HFF-Myc (cell line): ENCODE data around the gene UCN3.

ENCODE experiments used
- DNase-seq: peaks from one replicate; pipeline ENCODE4 v3.0.0-alpha.2; 2011; ENCODE audit warnings: low read depth; ENCODE audit errors: extremely low read depth
- H3K4me3 ChIP-seq: replicated peaks from 2 replicates; pipeline ENCODE4 v1.5.1; 2011; ENCODE audit warnings: low read depth, mild to moderate bottlenecking, control low read depth, low read length
- CTCF ChIP-seq: IDR thresholded peaks from 2 replicates; pipeline ENCODE4 v1.5.1; 2012; ENCODE audit warnings: mild to moderate bottlenecking, low read depth, low read length, control low read depth; ENCODE audit errors: missing control alignments

The UCN3 gene

GRCh38 chr10:5349362-5349761 lies 15.4 kb upstream of the UCN3 start:
- DNase-seq = no peak
- TF ChIP-seq CTCF = no peak
- no peak overlapping the region for H3K4me3 ChIP-seq

- H3K4me3 ChIP-seq = no peak overlapping the region
- no peak for TF ChIP-seq CTCF
- DNase-seq = no peak
Measured at GRCh38 chr10:5354068-5354467, 10.7 kb upstream of the UCN3 start.

- H3K4me3 ChIP-seq = no peak overlapping the region
- DNase-seq = no peak
- TF ChIP-seq CTCF = no peak
Measured at GRCh38 chr10:5355594-5356301, 9.0 kb upstream of the UCN3 start.

GRCh38 chr10:5356302-5356763 lies 8.4 kb upstream of the UCN3 start:
- no peak for TF ChIP-seq CTCF

GRCh38 chr10:5360318-5360915 lies 4.3 kb upstream of the UCN3 start:
- no peak for DNase-seq
- H3K4me3 ChIP-seq = no peak overlapping the region
- TF ChIP-seq CTCF = no peak

More at GRCh38 chr10:5356302-5356763, 8.4 kb upstream of the UCN3 start:
- H3K4me3 ChIP-seq = no peak overlapping the region
- DNase-seq = no peak

GRCh38 chr10:5361966-5362365 lies 2.8 kb upstream of the UCN3 start:
- no peak overlapping the region for H3K4me3 ChIP-seq
- no peak for DNase-seq
- TF ChIP-seq CTCF = no peak
